ENCODE data around the gene MC1R. TPM values are rescaled to one million over a fixed set of nuclear protein-coding genes. Genes with fewer than 3 reads are reported as not detected.
A peak's percentile ranks its signal among the peaks of the same experiment; 100 is the strongest.

Gene MC1R
- total RNA-seq, 2 experiments from 2014 or later = 8.3 to 22.3 TPM

- BruUV-seq (replicated peaks) = no TSS peak
- DNase-seq (ENCODE audit: low spot score) = no peak
- Histone ChIP-seq H3K9me2 (ENCODE audit: insufficient read depth, low read length) (no peaks in the 10 kb centered on the region), H3K79me2 (ENCODE audit: insufficient read depth, low read depth, low read length) (peaks cover 77% of the 10 kb centered on the region), H3K27ac (ENCODE audit: low read depth, low read length, poor library complexity, severe bottlenecking) (peak overlapping the region; percentile 97), H3K36me3 (ENCODE audit: insufficient read depth, low read length) (peaks cover 86% of the 10 kb centered on the region), H3K4me1 (ENCODE audit: insufficient read depth, low read length, poor library complexity, severe bottlenecking) (peaks cover 87% of the 10 kb centered on the region), H3K4me2 (ENCODE audit: low read length) (peak overlapping the region; percentile 86), H3K4me3 (ENCODE audit: low read depth, low read length, poor library complexity, severe bottlenecking) (peak overlapping the region; percentile 65), H4K20me1 (ENCODE audit: insufficient read depth, low read length) (0 out of 2 replicates have a peak, but pooled peaks cover 8% of the 10 kb centered on the region), H2AFZ (ENCODE audit: low read length) (no peak overlapping the region), H3K9me3 (ENCODE audit: low read length) (no peaks in the 10 kb centered on the region)
- TF ChIP-seq EZH2phosphoT487 (IDR thresholded peaks at IDR 0.05; ENCODE audit: borderline replicate concordance, low read depth, low read length) (no peak), CTCF (conservative IDR thresholded peaks at IDR 0.05; ENCODE audit: low read length) (no peak)
- intact Hi-C loops (cut with micrococcal nuclease; ENCODE audit: unreplicated experiment) = no loop called here
- CTCF ChIA-PET (ENCODE audit: unreplicated experiment) = interaction anchor here (0.5 to 1.6 kb wide), 4 partner anchors 10 to 48 kb away, joined by 4 to 7 read pairs (median 6); no protein-coding TSS in a partner anchor
- POLR2A ChIA-PET = interaction anchor here (0.5 to 1.0 kb wide), 2 partner anchors 16 to 18 kb away, joined by 4 read pairs; no protein-coding TSS in a partner anchor
Observed at GRCh38 chr16:89955001-89955685, 36.5 kb downstream of the MC1R start.

GRCh38 chr16:89956505-89957215 lies 38.0 kb downstream of the MC1R start:
- H2AFZ ChIP-seq (ENCODE audit: low read length) = no peak overlapping the region
- BruUV-seq (replicated peaks) = no TSS peak
- peak; percentile 88 for DNase-seq (ENCODE audit: low spot score)
- peaks cover 71% of the 10 kb centered on the region for H3K4me1 ChIP-seq (ENCODE audit: insufficient read depth, low read length, poor library complexity, severe bottlenecking)
- no peak for TF ChIP-seq CTCF (conservative IDR thresholded peaks at IDR 0.05; ENCODE audit: low read length)
- no peak for TF ChIP-seq EZH2phosphoT487 (IDR thresholded peaks at IDR 0.05; ENCODE audit: borderline replicate concordance, low read depth, low read length)
- peak overlapping the region; percentile 97 for H3K27ac ChIP-seq (ENCODE audit: low read depth, low read length, poor library complexity, severe bottlenecking)
- H4K20me1 ChIP-seq (ENCODE audit: insufficient read depth, low read length) = peaks cover 8% of the 10 kb centered on the region; the same call in 1 of the 2 replicates
- H3K4me2 ChIP-seq (ENCODE audit: low read length) = peak overlapping the region; percentile 86
- no peaks in the 10 kb centered on the region for H3K9me2 ChIP-seq (ENCODE audit: insufficient read depth, low read length)
- peaks cover 62% of the 10 kb centered on the region for H3K79me2 ChIP-seq (ENCODE audit: insufficient read depth, low read depth, low read length)
- intact Hi-C loops (cut with micrococcal nuclease; ENCODE audit: unreplicated experiment) = loop anchor here (1.0 kb wide), 2 partner anchors 8 to 34 kb away; partner anchors contain the start of gene DEF8
- H3K9me3 ChIP-seq (ENCODE audit: low read length) = no peaks in the 10 kb centered on the region
- H3K4me3 ChIP-seq (ENCODE audit: low read depth, low read length, poor library complexity, severe bottlenecking) = peak overlapping the region; percentile 35
- H3K36me3 ChIP-seq (ENCODE audit: insufficient read depth, low read length) = peaks cover 86% of the 10 kb centered on the region
- ChIA-PET POLR2A (interaction anchor here (0.7 to 1.7 kb wide), 8 partner anchors 9 to 84 kb away, joined by 3 to 9 read pairs (median 6); partner anchors contain the start of gene DEF8), CTCF (ENCODE audit: unreplicated experiment) (interaction anchor here (1.4 kb wide), 1 partner anchor 16 kb away, joined by 5 read pairs; no protein-coding TSS in a partner anchor)

Measured in OCI-LY7 (cell line).